Measurements from ENCODE around the gene MMP23B.
"Not testable (repeated sequence)": the region's sequence is repeated elsewhere in the genome, so short reads cannot be mapped to it uniquely, and the experiment has no call there.

Gene MMP23B

GRCh38 chr1:1621173-1622009 is 10.6 kb upstream of the MMP23B start:
- no peak for DNase-seq

DNA sequence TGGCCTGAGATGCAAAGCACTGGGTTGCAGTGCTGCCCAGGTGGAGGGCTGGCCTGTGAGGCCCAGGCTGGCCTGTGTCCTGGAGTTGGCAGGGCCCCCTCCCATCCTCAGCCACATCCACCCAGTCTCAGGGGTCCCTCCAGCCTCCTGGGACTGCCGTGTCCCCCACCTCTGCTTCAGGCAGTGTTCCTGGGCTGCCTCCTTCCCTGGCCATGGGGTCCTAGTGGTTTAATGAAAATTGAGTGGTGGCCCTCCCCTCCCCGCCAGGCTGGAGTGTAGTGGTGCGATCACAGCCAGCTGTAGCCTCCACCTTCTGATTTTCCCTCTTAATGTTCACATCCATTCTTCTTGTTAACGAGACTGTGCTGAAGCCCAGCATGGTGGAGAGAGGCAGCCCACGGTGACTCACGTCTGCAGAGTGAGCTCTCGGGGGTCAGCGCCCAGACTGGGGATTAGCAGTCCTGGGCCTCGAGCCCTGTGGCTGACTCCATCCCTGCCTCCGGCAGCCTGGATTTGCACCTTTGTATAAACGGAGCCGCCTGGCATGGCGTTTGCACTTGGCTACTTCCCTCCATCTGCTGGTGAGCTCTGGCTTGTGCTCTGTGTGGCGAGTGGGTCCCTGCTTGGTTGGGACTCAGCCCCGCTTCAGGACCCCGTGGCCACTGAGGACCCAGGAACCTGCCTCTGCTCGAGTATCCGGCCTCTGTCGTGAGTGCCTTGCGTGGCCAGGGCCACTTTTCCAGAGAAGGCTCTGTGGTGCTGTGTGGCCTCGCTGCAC is 9.8 kb upstream of the MMP23B start:
- DNase-seq, result no peak

GRCh38 chr1:1622788-1623094 is 9.2 kb upstream of the MMP23B start:
- DNase-seq, result no peak

DNA sequence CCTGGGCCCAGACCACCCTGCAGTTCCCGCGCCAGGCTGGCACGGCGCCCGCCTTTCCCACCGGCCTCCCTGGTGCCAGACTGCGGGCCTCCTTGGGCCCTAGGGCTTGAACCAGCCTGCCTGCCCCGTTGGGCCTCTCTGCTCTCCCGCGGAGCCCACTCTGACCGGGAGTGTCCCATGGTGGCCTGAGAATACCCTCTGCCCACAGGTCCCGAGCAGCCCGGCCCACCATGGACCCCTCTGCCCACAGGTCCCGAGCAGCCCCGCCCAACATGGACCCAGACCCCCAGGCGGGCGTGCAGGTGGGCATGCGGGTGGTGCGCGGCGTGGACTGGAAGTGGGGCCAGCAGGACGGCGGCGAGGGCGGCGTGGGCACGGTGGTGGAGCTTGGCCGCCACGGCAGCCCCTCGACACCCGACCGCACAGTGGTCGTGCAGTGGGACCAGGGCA is 8.8 kb upstream of the MMP23B start:
- no peak for DNase-seq

GRCh38 chr1:1623631-1624442 is 8.1 kb upstream of the MMP23B start:
- DNase-seq, result no peak

DNA sequence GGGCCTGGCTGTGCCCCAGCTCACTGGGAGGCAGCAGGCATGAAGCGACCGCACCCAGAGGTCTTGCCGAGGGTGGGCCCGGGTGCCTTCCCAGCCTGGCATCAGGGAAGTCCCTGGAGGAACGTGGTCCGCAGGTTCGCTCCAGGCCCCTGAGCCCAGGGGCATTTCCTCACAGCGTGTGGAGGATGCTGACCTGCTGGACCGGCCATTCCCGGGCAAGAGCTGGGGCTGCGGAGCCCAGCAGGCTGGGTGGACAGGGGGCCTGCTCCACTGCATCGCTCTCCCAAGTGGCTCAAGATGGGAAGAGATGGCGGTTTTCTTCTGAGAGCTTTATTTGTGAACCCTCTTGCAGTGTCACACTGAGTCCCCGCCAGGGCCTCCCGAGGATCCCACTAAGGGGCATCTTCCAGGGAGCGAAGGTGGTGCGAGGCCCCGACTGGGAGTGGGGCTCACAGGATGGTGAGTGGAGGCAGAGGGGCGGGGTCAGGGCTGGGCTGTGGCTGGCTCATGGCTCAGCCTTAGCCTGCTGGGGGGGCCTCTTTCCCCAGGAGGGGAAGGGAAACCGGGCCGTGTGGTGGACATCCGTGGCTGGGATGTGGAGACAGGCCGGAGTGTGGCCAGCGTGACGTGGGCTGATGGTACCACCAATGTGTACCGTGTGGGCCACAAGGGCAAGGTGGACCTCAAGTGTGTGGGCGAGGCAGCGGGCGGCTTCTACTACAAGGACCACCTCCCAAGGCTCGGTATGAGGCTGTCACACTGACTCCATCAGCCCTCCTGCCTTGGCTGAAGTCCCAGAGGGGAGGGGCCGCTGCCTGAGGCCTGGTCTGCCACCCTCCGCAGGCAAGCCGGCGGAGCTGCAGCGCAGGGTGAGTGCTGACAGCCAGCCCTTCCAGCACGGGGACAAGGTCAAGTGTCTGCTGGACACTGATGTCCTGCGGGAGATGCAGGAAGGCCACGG is 7.2 kb upstream of the MMP23B start:
- no peak for DNase-seq

DNA sequence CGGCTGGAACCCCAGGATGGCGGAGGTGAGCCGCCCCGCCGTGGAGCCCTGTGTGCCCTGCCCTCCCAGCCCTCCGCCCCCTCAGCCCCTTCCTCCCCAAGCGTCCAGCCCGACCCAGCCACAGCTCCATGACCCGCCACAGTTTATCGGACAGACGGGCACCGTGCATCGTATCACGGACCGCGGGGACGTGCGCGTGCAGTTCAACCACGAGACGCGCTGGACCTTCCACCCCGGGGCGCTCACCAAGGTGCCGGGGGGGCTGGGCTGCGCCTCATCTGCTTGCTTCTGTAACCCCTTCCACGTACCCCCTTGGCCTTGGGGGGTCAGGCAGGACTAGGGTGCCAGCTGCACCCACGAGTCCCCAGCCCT is 6.6 kb upstream of the MMP23B start:
- no peak for DNase-seq

- no peak for DNase-seq
Observed at GRCh38 chr1:1625824-1626206, 6.2 kb upstream of the MMP23B start.

DNA sequence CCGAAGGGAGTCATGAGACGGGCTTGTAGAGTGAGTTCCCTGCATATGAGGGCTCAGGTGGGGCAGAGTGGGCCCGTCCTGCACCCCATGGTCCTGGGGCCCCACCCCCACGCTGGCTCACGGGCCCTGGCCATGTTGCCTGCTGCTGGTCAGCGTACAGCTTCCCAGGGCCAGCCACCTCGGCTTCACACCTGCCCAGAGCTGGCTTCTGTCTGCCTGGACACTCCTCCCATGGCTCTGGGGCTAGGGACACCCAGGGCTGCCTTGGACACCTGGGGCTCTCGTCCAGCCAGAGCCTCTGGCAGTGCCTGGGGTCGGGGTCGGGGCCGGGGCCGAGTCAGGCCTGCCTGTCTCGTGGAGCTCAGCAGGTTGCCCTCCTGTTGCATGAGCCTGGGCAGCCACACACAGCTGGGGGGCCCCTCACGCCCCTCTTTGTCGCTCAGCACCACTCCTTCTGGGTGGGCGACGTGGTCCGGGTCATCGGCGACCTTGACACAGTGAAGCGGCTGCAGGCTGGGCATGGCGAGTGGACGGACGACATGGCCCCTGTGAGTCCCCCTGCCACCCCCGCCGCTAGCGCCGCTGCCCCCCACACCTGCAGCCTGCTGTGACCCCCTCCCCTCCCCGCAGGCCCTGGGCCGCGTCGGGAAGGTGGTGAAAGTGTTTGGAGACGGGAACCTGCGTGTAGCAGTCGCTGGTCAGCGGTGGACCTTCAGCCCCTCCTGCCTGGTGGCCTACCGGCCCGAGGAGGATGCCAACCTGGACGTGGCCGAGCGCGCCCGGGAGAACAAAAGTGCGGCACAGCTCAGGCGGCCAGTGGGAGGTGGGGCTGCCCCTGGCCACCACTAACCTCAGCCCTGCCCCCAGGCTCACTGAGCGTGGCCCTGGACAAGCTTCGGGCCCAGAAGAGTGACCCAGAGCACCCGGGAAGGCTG is 5.5 kb upstream of the MMP23B start:
- DNase-seq, result no peak

GRCh38 chr1:1627261-1627828 is 4.6 kb upstream of the MMP23B start:
- no peak for DNase-seq

DNA sequence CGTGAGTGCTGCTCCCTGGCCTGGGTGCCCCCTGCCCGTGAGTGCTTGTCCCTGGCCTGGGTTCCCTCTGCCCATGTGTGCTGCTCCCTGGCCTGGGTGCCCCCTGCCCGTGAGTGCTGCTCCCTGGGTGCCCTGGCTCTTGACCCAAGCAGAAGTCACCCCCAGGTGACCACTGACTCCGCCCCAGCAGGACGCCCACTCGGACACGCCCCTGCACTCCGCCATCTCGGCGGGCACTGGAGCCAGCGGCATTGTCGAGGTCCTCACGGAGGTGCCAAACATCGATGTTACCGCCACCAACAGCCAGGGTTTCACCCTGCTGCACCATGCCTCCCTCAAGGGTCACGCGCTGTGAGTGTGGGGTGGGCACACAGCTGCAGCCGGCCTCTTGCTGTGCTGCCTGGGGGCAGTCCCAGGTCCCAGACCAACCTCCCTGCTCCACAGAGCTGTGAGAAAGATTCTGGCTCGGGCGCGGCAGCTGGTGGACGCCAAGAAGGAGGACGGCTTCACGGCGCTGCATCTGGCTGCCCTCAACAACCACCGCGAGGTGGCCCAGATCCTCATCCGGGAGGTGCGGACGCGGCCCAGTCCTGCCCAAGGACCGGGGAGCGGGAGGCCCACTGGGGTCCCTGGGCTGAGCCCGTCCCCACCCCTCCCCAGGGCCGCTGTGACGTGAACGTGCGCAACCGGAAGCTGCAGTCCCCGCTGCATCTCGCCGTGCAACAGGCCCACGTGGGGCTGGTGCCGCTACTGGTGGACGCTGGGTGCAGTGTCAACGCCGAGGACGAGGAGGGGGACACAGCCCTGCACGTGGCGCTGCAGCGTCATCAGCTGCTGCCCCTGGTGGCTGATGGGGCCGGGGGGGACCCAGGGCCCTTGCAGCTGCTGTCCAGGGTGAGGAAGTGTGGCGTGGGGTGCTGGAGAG is 3.9 kb upstream of the MMP23B start:
- no peak for DNase-seq

- DNase-seq, result peak; percentile 46
Observed at GRCh38 chr1:1628754-1629429, 3.1 kb upstream of the MMP23B start.

DNA sequence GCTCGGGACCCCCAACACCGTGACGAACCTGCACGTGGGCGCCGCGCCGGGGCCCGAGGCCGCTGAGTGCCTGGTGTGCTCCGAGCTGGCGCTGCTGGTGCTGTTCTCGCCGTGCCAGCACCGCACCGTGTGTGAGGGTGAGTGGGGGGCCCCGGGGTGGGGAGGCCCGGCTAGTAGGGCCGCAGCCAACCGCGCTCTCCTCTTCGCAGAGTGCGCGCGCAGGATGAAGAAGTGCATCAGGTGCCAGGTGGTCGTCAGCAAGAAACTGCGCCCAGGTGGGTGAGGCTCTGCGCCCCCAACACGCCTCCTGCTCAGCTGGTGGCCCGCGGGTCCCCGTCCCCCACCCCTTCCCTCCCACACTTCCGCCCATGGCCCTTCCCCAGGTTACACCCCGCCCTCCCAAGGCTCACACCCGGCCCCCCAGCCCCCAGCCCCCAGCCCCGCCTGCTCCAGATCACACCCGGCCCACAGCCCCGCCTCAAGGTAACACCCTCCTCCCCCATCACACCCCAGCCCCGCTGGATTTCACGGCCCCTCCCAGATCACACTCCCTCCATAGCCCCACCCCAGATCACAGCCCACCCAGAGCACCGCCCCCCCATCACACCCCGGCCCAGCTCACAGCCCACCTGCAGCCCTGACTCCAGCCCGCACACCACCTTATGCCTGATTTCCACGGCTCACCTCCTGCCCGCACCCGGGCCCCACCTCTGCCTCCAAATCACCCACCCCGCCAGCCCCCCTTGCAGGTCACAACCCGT is 2.4 kb upstream of the MMP23B start:
- DNase-seq, result peak; percentile 64

- DNase-seq, result peak; percentile 94
Observed at GRCh38 chr1:1630191-1630964, 1.6 kb upstream of the MMP23B start.

DNA sequence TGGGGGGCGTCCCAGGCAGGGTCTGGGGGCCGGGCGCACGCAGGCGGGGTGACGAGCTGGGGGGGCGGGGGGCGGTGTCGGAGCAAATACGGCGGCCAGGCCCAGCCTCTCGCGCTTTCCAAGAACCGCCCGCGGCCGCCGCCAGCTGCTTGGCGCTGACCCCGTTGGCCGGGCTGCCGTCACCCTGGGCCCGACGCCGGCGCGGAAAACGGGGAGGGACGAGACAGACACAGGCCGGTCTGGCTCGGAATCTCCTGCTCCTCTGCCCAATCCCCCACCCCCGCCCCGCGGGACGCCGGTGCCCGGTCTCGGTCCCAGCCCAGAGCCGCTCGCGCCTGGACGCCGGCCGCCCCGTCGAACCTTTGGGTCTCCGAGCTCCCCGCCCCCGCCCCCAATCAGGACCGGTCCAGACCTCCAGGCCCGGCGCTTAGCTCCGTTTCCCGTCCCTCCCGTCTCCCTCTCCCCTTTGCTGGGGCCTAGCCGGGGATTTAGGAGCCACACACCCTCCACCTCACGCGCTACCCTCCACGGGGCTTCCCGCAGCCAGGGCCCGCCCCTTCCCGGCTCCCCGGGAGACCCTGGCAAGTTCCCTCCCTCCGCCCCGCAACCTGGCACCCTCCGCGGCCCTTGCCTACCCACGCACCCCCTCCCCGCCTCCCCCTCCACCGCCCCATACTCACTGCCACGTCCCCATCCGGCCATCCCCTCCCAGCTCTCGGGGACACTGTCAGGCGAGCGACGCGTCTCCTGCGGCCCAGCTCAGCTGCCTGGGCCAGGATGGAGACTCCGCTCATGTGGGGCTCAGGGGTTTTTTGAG is 800 bp upstream of the MMP23B start:
- DNase-seq, result no peak

DNA sequence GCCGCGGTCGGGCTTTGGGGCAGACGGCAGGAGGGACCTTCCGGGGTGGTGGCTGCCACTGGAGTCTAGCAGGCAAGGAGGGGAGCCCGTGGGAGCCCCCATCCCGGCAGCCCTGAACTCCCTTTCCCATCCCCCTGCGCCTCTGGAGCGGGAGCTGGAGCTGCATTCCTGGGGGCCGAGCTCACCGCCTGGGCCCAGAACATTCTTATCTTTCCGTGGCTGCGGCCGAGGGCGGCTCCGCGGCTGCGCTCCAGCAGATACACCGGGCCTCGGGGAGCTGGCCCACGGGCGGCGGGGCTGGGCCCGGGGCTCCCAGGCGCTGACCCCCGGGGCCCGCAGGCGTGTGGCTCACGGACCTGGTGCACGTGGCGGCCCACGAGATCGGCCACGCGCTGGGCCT is 1.4 kb downstream of the MMP23B start:
- not testable (repeated sequence) for DNase-seq

DNA sequence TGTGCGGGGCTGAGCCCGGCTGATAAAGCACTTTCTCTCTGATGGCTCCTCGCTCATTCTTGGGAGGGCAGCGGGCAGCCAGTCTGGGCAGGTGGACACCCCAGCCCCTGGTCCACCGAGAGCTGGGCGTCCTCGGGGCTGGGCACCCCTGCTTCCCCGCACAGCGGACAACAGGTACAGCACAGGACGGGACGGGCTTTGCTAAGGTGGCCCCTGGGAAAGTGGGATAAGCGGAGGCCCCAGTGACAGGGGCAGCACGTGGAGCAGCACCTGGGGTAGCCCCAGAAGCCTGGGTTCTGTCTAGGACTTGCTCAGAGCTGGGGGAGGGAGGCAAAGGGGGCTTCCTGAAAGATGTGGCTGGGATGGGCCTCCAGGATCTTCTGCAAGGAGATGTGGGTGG is 2.6 kb downstream of the MMP23B start:
- not testable (repeated sequence) for DNase-seq

All from activated CD4-positive, alpha-beta T cell treated with anti-CD3 and anti-CD28 coated beads, Interleukin-2, amount 50 U/mL, for 16 hours (primary cell).